K562 (cell line): ENCODE measurements around the gene SYNPO. TPM values are rescaled to one million over a fixed set of nuclear protein-coding genes. Genes with fewer than 3 reads are reported as not detected.

Experiments
- ARNT ChIP-seq, 2 experiments: fragments of 450-650 bp; IDR thresholded peaks; 2 replicates each; pipeline ENCODE4 v1.6.1; 2016; ENCODE audit warnings: mild to moderate bottlenecking in 1 of 2
- ASH1L ChIP-seq: fragments of 450-650 bp; IDR thresholded peaks from 2 replicates; pipeline ENCODE4 v1.6.1; 2018; ENCODE audit warnings: borderline replicate concordance, mild to moderate bottlenecking, low read depth; ENCODE audit not compliant: partially characterized antibody
- DMBX1 ChIP-seq: fragments of 250-450 bp; sonication (Bioruptor Pico); IDR thresholded peaks from 2 replicates; pipeline ENCODE4 v1.8.0; 2022; ENCODE audit warnings: inconsistent platforms, mild to moderate bottlenecking, moderate library complexity, borderline replicate concordance
- FUS ChIP-seq: fragments of 200-400 bp; formaldehyde crosslinking; optimal IDR thresholded peaks from 2 replicates; pipeline ENCODE3; 2017; ENCODE audit warnings: low read depth, low read length
- HDAC2 ChIP-seq: fragments of 450-650 bp; IDR thresholded peaks from 2 replicates; pipeline ENCODE4 v1.6.1; 2016; ENCODE audit warnings: mild to moderate bottlenecking
- HEY1 ChIP-seq: fragments of 250-450 bp; sonication (Bioruptor Pico); IDR thresholded peaks from 2 replicates; pipeline ENCODE4 v1.5.0; 2020; ENCODE audit warnings: mild to moderate bottlenecking, moderate library complexity, borderline replicate concordance
- HMGN3 ChIP-seq: IDR thresholded peaks from 2 replicates; pipeline ENCODE4 v1.6.1; 2011; ENCODE audit warnings: borderline replicate concordance, low read depth, mild to moderate bottlenecking, mixed read lengths, low read length; ENCODE audit not compliant: insufficient read length; ENCODE audit errors: extremely low read depth
- HOXB6 ChIP-seq: fragments of 250-450 bp; sonication (Bioruptor Pico); IDR thresholded peaks from 2 replicates; pipeline ENCODE4 v1.5.1; 2022; ENCODE audit warnings: mild to moderate bottlenecking, borderline replicate concordance
- KDM5B ChIP-seq: fragments of 200-600 bp; sonication (generic); IDR thresholded peaks from 2 replicates; pipeline ENCODE4 v1.6.1; 2012; ENCODE audit warnings: low read depth, mild to moderate bottlenecking, moderate library complexity, low read length, control low read depth, inconsistent platforms; ENCODE audit not compliant: insufficient replicate concordance
- MTA1 ChIP-seq: fragments of 450-650 bp; IDR thresholded peaks from 2 replicates; pipeline ENCODE4 v1.6.1; 2017; ENCODE audit warnings: borderline replicate concordance
- SP1 ChIP-seq: sonication (generic); formaldehyde crosslinking; IDR thresholded peaks from 2 replicates; pipeline ENCODE4 v1.8.1; 2022; ENCODE audit warnings: mild to moderate bottlenecking, missing genetic modification reagents
- TCF3 ChIP-seq: sonication (generic); formaldehyde crosslinking; IDR thresholded peaks from 2 replicates; pipeline ENCODE4 v1.4.0; 2020; ENCODE audit warnings: mild to moderate bottlenecking, missing genetic modification reagents
- ZNF274 ChIP-seq: IDR thresholded peaks from 2 replicates; pipeline ENCODE4 v1.6.1; 2011; ENCODE audit warnings: low read depth, mild to moderate bottlenecking, low read length, moderate library complexity, borderline replicate concordance
- polyA plus RNA-seq, 8 experiments: library from polyadenylated mRNA; depleted of rRNA in 4 of 8; stranded (reverse) in 5 of 8; unstranded in 3 of 8; fragments of >200 nt; fragmentation: Nextera tagmentation in 2 of 8; fragmentation: Illumina TruSeq in 1 of 8; extraction: Ambion mirVana in 2 of 8; extraction: Trizol in 1 of 8; gene quantifications; 2 replicates each; pipeline versions ENCODE4 v1.2.1 to v1.2.3, GENCODE V29; 2011 to 2014; ENCODE audit warnings: inconsistent platforms in 1 of 8, missing spikeins in 1 of 8
- total RNA-seq, 7 experiments: library from RNA; depleted of rRNA in 6 of 7; stranded (reverse); fragments of >200 nt in 6 of 7; fragmentation: Illumina TruSeq in 2 of 7; extraction: Trizol in 2 of 7; gene quantifications; 2 replicates each; pipeline versions ENCODE4 v1.2.1 to v1.2.3, GENCODE V29; 2011 to 2021; ENCODE audit warnings: low replicate concordance in 1 of 7
- TF ChIP-seq, protein P1 (sequence below): fragments of 250-450 bp; sonication (Bioruptor Pico); IDR thresholded peaks from 2 replicates; pipeline ENCODE4 v1.8.0; 2021; ENCODE audit warnings: borderline replicate concordance, mild to moderate bottlenecking, moderate library complexity; ENCODE audit not compliant: poor library complexity, severe bottlenecking
- TF ChIP-seq, protein P2 (sequence below): fragments of 150-350 bp; IDR thresholded peaks from 2 replicates; pipeline ENCODE4 v1.6.1; 2014; ENCODE audit warnings: low read depth, mild to moderate bottlenecking, low read length, borderline replicate concordance
- TF ChIP-seq, protein P3 (sequence below): fragments of 250-450 bp; sonication (Bioruptor Pico); IDR thresholded peaks from 2 replicates; pipeline ENCODE4 v1.8.0; 2022; ENCODE audit warnings: moderate library complexity, mild to moderate bottlenecking, inconsistent platforms
- TF ChIP-seq, protein P4 (sequence below), 2 experiments: IDR thresholded peaks; 2 replicates each; pipeline ENCODE4 v1.6.1; 2012; ENCODE audit warnings: improper control_type of control experiment in 2 of 2, low read depth in 2 of 2, low read length in 2 of 2, borderline replicate concordance in 1 of 2
- TF ChIP-seq, protein P5 (sequence below): fragments of 450-650 bp; IDR thresholded peaks from 2 replicates; pipeline ENCODE4 v1.6.1; 2016; ENCODE audit warnings: low read depth, mild to moderate bottlenecking, moderate library complexity

The SYNPO gene
- total and polyA plus RNA-seq, 9 of the 15 experiments (the other 6 are each of a cell fraction or from before 2014, with no cell fraction given), result 0.01 to 0.31 (median 0.03) TPM; not detected in 4

DNA sequence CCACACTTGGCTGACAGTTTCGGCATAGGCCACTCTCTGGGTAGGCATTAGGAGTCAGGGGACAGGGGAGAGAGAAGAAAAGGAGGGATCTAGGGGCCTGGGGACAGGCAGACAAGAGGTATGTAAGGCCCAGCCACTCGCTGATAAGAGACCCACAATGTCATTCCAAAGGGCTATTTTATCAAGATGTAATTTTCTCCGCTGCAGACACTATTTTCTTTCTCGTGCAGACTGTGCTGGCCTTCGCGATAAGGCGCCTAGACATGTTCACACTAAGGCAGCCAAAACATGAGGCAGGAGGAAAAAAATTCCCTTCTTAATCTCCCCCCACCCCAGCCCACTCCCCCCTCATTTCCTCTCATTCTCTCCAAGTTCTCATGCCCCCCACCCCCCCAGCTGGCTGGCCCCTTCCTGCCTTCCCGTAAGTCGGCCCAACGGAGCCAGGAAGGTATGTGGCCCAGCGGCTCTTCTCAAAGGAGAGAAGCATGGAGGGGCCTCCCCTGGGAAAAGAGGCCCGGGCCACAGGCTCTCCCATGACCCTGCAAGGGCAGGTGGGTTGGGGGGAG lies 44.9 kb upstream of the SYNPO start (continued):
- TF ChIP-seq, protein P1, sequence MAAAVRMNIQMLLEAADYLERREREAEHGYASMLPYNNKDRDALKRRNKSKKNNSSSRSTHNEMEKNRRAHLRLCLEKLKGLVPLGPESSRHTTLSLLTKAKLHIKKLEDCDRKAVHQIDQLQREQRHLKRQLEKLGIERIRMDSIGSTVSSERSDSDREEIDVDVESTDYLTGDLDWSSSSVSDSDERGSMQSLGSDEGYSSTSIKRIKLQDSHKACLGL (CRISPR knock-in tag), result no peak
- TF ChIP-seq, protein P2, sequence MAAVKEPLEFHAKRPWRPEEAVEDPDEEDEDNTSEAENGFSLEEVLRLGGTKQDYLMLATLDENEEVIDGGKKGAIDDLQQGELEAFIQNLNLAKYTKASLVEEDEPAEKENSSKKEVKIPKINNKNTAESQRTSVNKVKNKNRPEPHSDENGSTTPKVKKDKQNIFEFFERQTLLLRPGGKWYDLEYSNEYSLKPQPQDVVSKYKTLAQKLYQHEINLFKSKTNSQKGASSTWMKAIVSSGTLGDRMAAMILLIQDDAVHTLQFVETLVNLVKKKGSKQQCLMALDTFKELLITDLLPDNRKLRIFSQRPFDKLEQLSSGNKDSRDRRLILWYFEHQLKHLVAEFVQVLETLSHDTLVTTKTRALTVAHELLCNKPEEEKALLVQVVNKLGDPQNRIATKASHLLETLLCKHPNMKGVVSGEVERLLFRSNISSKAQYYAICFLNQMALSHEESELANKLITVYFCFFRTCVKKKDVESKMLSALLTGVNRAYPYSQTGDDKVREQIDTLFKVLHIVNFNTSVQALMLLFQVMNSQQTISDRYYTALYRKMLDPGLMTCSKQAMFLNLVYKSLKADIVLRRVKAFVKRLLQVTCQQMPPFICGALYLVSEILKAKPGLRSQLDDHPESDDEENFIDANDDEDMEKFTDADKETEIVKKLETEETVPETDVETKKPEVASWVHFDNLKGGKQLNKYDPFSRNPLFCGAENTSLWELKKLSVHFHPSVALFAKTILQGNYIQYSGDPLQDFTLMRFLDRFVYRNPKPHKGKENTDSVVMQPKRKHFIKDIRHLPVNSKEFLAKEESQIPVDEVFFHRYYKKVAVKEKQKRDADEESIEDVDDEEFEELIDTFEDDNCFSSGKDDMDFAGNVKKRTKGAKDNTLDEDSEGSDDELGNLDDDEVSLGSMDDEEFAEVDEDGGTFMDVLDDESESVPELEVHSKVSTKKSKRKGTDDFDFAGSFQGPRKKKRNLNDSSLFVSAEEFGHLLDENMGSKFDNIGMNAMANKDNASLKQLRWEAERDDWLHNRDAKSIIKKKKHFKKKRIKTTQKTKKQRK, result no peak
- peak; percentile 83 for TF ChIP-seq TCF3 (CRISPR knock-in tag)
- TF ChIP-seq, protein P3, sequence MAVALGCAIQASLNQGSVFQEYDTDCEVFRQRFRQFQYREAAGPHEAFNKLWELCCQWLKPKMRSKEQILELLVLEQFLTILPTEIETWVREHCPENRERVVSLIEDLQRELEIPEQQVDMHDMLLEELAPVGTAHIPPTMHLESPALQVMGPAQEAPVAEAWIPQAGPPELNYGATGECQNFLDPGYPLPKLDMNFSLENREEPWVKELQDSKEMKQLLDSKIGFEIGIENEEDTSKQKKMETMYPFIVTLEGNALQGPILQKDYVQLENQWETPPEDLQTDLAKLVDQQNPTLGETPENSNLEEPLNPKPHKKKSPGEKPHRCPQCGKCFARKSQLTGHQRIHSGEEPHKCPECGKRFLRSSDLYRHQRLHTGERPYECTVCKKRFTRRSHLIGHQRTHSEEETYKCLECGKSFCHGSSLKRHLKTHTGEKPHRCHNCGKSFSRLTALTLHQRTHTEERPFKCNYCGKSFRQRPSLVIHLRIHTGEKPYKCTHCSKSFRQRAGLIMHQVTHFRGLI (CRISPR knock-in tag), result no peak
- TF ChIP-seq KDM5B, result no peak
- TF ChIP-seq ZNF274, result no peak
- TF ChIP-seq HMGN3, result peak; percentile 48
- no peak for TF ChIP-seq FUS
- no peak for TF ChIP-seq MTA1
- no peak for TF ChIP-seq ARNT (IDR thresholded peaks at IDR 0.05)
- no peak for TF ChIP-seq HOXB6 (CRISPR knock-in tag)
- TF ChIP-seq, protein P4, sequence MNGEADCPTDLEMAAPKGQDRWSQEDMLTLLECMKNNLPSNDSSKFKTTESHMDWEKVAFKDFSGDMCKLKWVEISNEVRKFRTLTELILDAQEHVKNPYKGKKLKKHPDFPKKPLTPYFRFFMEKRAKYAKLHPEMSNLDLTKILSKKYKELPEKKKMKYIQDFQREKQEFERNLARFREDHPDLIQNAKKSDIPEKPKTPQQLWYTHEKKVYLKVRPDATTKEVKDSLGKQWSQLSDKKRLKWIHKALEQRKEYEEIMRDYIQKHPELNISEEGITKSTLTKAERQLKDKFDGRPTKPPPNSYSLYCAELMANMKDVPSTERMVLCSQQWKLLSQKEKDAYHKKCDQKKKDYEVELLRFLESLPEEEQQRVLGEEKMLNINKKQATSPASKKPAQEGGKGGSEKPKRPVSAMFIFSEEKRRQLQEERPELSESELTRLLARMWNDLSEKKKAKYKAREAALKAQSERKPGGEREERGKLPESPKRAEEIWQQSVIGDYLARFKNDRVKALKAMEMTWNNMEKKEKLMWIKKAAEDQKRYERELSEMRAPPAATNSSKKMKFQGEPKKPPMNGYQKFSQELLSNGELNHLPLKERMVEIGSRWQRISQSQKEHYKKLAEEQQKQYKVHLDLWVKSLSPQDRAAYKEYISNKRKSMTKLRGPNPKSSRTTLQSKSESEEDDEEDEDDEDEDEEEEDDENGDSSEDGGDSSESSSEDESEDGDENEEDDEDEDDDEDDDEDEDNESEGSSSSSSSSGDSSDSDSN (IDR thresholded peaks at IDR 0.05; ENCODE audit: borderline replicate concordance in 1 of 2, low read depth in 2 of 2, low read length in 2 of 2), result no peak
- TF ChIP-seq HEY1 (CRISPR knock-in tag), result no peak
- TF ChIP-seq DMBX1 (CRISPR knock-in tag), result 0 out of 2 replicates have a peak, but pooled peaks have one; percentile 31
- TF ChIP-seq HDAC2, result 0 out of 2 replicates have a peak, but pooled peaks have one; percentile 36
- TF ChIP-seq, protein P5, sequence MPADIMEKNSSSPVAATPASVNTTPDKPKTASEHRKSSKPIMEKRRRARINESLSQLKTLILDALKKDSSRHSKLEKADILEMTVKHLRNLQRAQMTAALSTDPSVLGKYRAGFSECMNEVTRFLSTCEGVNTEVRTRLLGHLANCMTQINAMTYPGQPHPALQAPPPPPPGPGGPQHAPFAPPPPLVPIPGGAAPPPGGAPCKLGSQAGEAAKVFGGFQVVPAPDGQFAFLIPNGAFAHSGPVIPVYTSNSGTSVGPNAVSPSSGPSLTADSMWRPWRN, result peak; percentile 76; the same call in 1 of the 2 replicates
- TF ChIP-seq SP1 (CRISPR knock-in tag), result no peak
- TF ChIP-seq ASH1L, result no peak
